ENCODE data around the gene ATRX. TPM values are rescaled to one million over a fixed set of nuclear protein-coding genes. Genes with fewer than 3 reads are reported as not detected.
"Not testable (repeated sequence)": the region's sequence is repeated elsewhere in the genome, so short reads cannot be mapped to it uniquely, and the experiment has no call there.

The ATRX gene
- total and polyA plus RNA-seq, 2 donors (not counting 1 experiment from before 2014, with no cell fraction given) = 19.3 to 173 TPM

DNA sequence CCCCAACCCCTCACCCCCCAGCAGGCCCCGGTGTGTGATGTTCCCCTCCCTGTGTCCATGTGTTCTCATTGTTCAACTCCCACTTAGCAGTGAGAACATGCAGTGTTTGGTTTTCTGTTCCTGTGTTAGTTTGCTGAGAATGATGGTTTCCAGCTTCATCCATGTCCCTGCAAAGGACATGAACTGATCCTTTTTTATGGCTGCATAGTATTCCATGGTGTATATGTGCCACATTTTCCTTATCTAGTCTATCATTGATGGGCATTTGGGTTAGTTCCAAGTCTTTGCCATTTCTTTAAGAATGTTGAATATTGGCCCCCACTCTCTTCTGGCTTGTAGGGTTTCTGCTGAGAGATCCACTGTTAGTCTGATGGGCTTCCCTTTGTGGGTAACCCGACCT lies 36.0 kb upstream of the ATRX start:
- DNase-seq; H3K4me1 ChIP-seq (ENCODE audit: control insufficient read depth in 2 of 2, insufficient read depth in 2 of 2, low read length in 2 of 2); H3K27me3 ChIP-seq (replicated peaks in 1 of 4; ENCODE audit: control extremely low read depth in 1 of 4, control insufficient read depth in 3 of 4, insufficient read depth in 4 of 4, low read length in 3 of 4); H3K9me3 ChIP-seq (ENCODE audit: control extremely low read depth in 1 of 3, control insufficient read depth in 2 of 3, insufficient read depth in 1 of 3, low read length in 2 of 3); H3K4me1 Mint-ChIP-seq; H4K20me1 ChIP-seq (ENCODE audit: control insufficient read depth, insufficient read depth, low read length, poor library complexity, severe bottlenecking); H3K4me2 ChIP-seq (replicated peaks; ENCODE audit: low read depth, low read length, poor library complexity, severe bottlenecking); CTCF ChIA-PET; H3K79me2 ChIP-seq (ENCODE audit: control insufficient read depth, insufficient read depth, low read length); POLR2A ChIA-PET; H3K9me3 Mint-ChIP-seq (ENCODE audit: insufficient read depth); intact Hi-C loops (cut with micrococcal nuclease); H3K27ac ChIP-seq (ENCODE audit: low read length in 2 of 2); H3K36me3 ChIP-seq (replicated peaks in 1 of 2; ENCODE audit: control extremely low read depth in 1 of 2, control insufficient read depth in 1 of 2, extremely low read depth in 1 of 2, insufficient read depth in 2 of 2, low read length in 1 of 2); H3K27me3 Mint-ChIP-seq; H3K4me3 Mint-ChIP-seq; H3K9ac ChIP-seq (ENCODE audit: low read length); H3K27ac Mint-ChIP-seq; H3K4me3 ChIP-seq (ENCODE audit: control extremely low read depth in 1 of 5, extremely low read depth in 1 of 5, insufficient read depth in 1 of 5, low read depth in 2 of 5, low read length in 4 of 5); H2AFZ ChIP-seq (ENCODE audit: insufficient read depth, low read depth, low read length, poor library complexity, severe bottlenecking); ATAC-seq (ENCODE audit: low read depth): not testable (repeated sequence)
- no CpG with 5 or more reads among the region's 2 CpGs for WGBS (ENCODE audit: insufficient coverage)

GRCh38 chrX:77820091-77820727 lies 34.2 kb upstream of the ATRX start:
- Mint-ChIP-seq H3K4me1 (no peaks in the 10 kb centered on the region), H3K4me3 (no peak overlapping the region), H3K27ac (no peak overlapping the region), H3K27me3 (no peaks in the 10 kb centered on the region), H3K9me3 (ENCODE audit: insufficient read depth) (no peaks in the 10 kb centered on the region)
- H3K9me3 ChIP-seq (ENCODE audit: control extremely low read depth in 1 of 3, control insufficient read depth in 2 of 3, insufficient read depth in 1 of 3, low read length in 2 of 3) = peaks cover 0 to 4% (median 0%) of the 10 kb centered on the region in 3 donors
- H3K27me3 ChIP-seq (replicated peaks in 1 of 4; ENCODE audit: control extremely low read depth in 1 of 4, control insufficient read depth in 3 of 4, insufficient read depth in 4 of 4, low read length in 3 of 4) = no peaks in the 10 kb centered on the region
- no peak overlapping the region for H3K4me2 ChIP-seq (replicated peaks; ENCODE audit: low read depth, low read length, poor library complexity, severe bottlenecking)
- CTCF ChIA-PET = no interaction called here
- no peak overlapping the region for H3K27ac ChIP-seq (ENCODE audit: low read length in 2 of 2)
- intact Hi-C loops (cut with micrococcal nuclease) = no loop called here
- WGBS (ENCODE audit: insufficient coverage) = no CpG with 5 or more reads among the region's 9 CpGs
- no peak for ATAC-seq (ENCODE audit: low read depth)
- no peaks in the 10 kb centered on the region for H3K79me2 ChIP-seq (ENCODE audit: control insufficient read depth, insufficient read depth, low read length)
- peaks cover 0 to 1% of the 10 kb centered on the region in 2 experiments for H3K36me3 ChIP-seq (replicated peaks in 1 of 2; ENCODE audit: control extremely low read depth in 1 of 2, control insufficient read depth in 1 of 2, extremely low read depth in 1 of 2, insufficient read depth in 2 of 2, low read length in 1 of 2)
- H2AFZ ChIP-seq (ENCODE audit: insufficient read depth, low read depth, low read length, poor library complexity, severe bottlenecking) = no peak overlapping the region
- H4K20me1 ChIP-seq (ENCODE audit: control insufficient read depth, insufficient read depth, low read length, poor library complexity, severe bottlenecking) = no peaks in the 10 kb centered on the region
- POLR2A ChIA-PET = no interaction called here
- TF ChIP-seq EZH2 (IDR thresholded peaks at IDR 0.05; ENCODE audit: borderline replicate concordance, insufficient read depth, low read depth, low read length, poor library complexity, severe bottlenecking) (no peak), CTCF (IDR thresholded peaks at IDR 0.05) (no peak)
- H3K4me3 ChIP-seq (ENCODE audit: control extremely low read depth in 1 of 5, extremely low read depth in 1 of 5, insufficient read depth in 1 of 5, low read depth in 2 of 5, low read length in 4 of 5) = no peak overlapping the region
- H3K9ac ChIP-seq (ENCODE audit: low read length) = no peak overlapping the region
- no peaks in the 10 kb centered on the region for H3K4me1 ChIP-seq (ENCODE audit: control insufficient read depth in 2 of 2, insufficient read depth in 2 of 2, low read length in 2 of 2)
- DNase-seq = no peak

Data from B cell (primary cell).